Mammary epithelial cell (primary cell): ENCODE data around the gene STAG3.

ENCODE experiments used
- CTCF ChIP-seq, 2 donors: IDR thresholded peaks in 1 of 2; conservative IDR thresholded peaks in 1 of 2; 2 replicates each; pipeline ENCODE4 v1.5.1; 2011 to 2012; ENCODE audit warnings: inconsistent platforms in 2 of 2, low read length in 2 of 2, mild to moderate bottlenecking in 2 of 2, control low read depth in 1 of 2, low read depth in 1 of 2; ENCODE audit not compliant: insufficient read depth in 1 of 2; ENCODE audit errors: extremely low read depth in 1 of 2
- EZH2 ChIP-seq: IDR thresholded peaks from 2 replicates; pipeline ENCODE4 v1.6.1; 2012; ENCODE audit warnings: low read length, inconsistent platforms, borderline replicate concordance

GRCh38 chr7:100137851-100138760, 39.6 kb upstream of the STAG3 start:
- TF ChIP-seq CTCF (conservative IDR thresholded peaks at IDR 0.05 in 1 of 2, IDR thresholded peaks at IDR 0.05 in 1 of 2; ENCODE audit: extremely low read depth in 1 of 2, insufficient read depth in 1 of 2, low read depth in 1 of 2, low read length in 2 of 2), result no peak
- TF ChIP-seq EZH2, result no peak
